Mucosa of descending colon (tissue), 3 donors: ENCODE data around the gene TNPO3. TPM values are rescaled to one million over a fixed set of nuclear protein-coding genes. Genes with fewer than 3 reads are reported as not detected.

Experiments used
- ATAC-seq: fragments of 200-7000 bp; cut with Tn5 transposase; one replicate; pipeline ENCODE4 v1.9.1; 2020; ENCODE audit warnings: mild to moderate bottlenecking, moderate library complexity
- DNase-seq, 3 donors: peaks; one replicate each; pipeline ENCODE4 v3.0.0-alpha.2; 2020
- H3K36me3 ChIP-seq: fragments of 200-600 bp; one replicate; pipeline ENCODE4 v1.8.0; 2021; ENCODE audit warnings: low read depth, mild to moderate bottlenecking
- H3K4me1 ChIP-seq: fragments of 200-600 bp; one replicate; pipeline ENCODE4 v1.8.0; 2021; ENCODE audit warnings: low read depth, mild to moderate bottlenecking
- H3K4me3 ChIP-seq: fragments of 200-600 bp; one replicate; pipeline ENCODE4 v1.8.0; 2021; ENCODE audit warnings: mild to moderate bottlenecking
- H3K9me3 ChIP-seq: fragments of 200-600 bp; one replicate; pipeline ENCODE4 v1.8.0; 2021; ENCODE audit warnings: mild to moderate bottlenecking
- intact Hi-C, 2 donors: fragments of 100-400 bp; cut with DNase I in 1 of 2; cut with micrococcal nuclease in 1 of 2; formaldehyde crosslinking; loops; one replicate each; pipeline versions ENCODE4 v1.11.0 to v1.11.1; 2022; cut with DNase I, micrococcal nuclease
- long read RNA-seq, 2 donors: library from polyadenylated mRNA; unstranded; transcript quantifications; one replicate each; pipeline ENCODE4 v2.0.0, GENCODE V29; 2019 to 2021
- total RNA-seq, 3 donors: library from RNA; stranded (reverse); fragmentation: NEBNext Ultra II Directional in 2 of 3; extraction: Animal tissue kit (Norgen Biotek cat#: 25700) in 2 of 3; gene quantifications; one replicate each; pipeline versions ENCODE4 v1.2.1 to v1.2.4, GENCODE V29; 2021 to 2023
- TF ChIP-seq, protein P1 (sequence below): fragments of 200-600 bp; IDR thresholded peaks from one replicate; pipeline ENCODE4 v1.8.0; 2022; ENCODE audit warnings: antibody characterized with exemption, mild to moderate bottlenecking
- donor health status: DM: no; HTN: no; CAD: no; lungs with moderate emphysema.
- donor health status: DM: no; HTN: no; CAD: no.
- donor health status: DM: no; HTN: yes; CAD: no.

The TNPO3 gene
- total RNA-seq: 10 to 100 TPM; 36.0 to 43.6 (median 38.7) TPM
- long read RNA-seq, donor 1, full-length matches to known transcripts: 21 of 32 reads
- long read RNA-seq, donor 1, partial matches to known transcripts: 4 of 32 reads
- long read RNA-seq, donor 1, other reads (novel, unspliced or antisense): 7 of 32 reads
- long read RNA-seq, donor 2, full-length matches to known transcripts: 4 of 8 reads
- long read RNA-seq, donor 2, partial matches to known transcripts: 2 of 8 reads
- long read RNA-seq, donor 2, other reads (novel, unspliced or antisense): 2 of 8 reads

DNA sequence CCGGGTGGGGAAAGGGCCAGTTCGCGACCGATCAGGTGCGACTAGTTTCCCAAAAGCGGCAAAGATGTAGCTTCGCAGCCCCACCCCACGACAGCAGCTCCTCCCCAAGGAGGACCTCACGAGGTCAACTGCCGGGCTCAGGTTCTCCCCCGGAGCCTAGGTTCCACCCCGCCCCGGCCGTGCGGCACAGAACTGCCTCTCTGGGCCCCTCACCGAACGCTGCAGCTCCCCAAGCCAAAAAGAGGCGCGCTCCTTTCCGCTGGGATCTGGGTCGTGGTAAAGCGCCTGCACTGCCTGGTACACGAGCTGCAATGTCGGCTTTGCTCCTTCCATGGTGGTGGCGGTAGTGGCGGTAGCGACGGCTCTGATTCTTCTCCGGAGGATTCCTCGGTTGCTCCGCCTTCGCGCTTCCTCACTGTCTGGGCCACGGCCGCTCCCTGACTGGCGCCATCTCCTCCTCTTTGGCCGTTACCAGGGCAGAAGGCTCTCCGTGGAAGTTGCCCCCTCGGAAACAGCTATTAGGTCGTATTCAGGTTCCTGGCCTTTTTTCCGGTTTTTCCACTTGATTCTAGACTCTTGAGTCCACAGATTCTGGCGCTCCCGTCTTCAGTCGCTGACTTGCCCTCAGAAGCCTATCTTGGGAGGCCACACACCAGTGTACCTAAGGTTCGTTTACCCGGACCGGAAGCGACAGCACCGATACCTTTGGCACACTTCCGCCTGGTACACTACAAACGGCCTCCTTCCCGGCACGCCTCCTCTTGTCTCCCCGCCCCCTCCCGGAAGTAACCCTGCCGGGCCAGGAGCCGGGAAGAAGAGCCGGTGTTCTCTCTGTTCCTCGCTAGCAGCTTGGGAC, at the start of gene TNPO3:
Gene TNPO3 (minus strand): TSS at position 674 of the 856 bp plus-strand sequence. CDS start 341 bp downstream, at position 333.
- H3K4me3 ChIP-seq: peak within 1 kb of the TSS; percentile 67
- H3K36me3 ChIP-seq: no peaks in the 10 kb centered on the region
- no peaks in the 10 kb centered on the region for H3K9me3 ChIP-seq
- intact Hi-C loops: no loop called here
- peaks cover 14% of the 10 kb centered on the region for H3K4me1 ChIP-seq
- DNase-seq (peak; percentile 96 to 97 (median 97)), ATAC-seq (peak; percentile 97)
- TF ChIP-seq, protein P1, sequence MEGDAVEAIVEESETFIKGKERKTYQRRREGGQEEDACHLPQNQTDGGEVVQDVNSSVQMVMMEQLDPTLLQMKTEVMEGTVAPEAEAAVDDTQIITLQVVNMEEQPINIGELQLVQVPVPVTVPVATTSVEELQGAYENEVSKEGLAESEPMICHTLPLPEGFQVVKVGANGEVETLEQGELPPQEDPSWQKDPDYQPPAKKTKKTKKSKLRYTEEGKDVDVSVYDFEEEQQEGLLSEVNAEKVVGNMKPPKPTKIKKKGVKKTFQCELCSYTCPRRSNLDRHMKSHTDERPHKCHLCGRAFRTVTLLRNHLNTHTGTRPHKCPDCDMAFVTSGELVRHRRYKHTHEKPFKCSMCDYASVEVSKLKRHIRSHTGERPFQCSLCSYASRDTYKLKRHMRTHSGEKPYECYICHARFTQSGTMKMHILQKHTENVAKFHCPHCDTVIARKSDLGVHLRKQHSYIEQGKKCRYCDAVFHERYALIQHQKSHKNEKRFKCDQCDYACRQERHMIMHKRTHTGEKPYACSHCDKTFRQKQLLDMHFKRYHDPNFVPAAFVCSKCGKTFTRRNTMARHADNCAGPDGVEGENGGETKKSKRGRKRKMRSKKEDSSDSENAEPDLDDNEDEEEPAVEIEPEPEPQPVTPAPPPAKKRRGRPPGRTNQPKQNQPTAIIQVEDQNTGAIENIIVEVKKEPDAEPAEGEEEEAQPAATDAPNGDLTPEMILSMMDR: no peak

DNA sequence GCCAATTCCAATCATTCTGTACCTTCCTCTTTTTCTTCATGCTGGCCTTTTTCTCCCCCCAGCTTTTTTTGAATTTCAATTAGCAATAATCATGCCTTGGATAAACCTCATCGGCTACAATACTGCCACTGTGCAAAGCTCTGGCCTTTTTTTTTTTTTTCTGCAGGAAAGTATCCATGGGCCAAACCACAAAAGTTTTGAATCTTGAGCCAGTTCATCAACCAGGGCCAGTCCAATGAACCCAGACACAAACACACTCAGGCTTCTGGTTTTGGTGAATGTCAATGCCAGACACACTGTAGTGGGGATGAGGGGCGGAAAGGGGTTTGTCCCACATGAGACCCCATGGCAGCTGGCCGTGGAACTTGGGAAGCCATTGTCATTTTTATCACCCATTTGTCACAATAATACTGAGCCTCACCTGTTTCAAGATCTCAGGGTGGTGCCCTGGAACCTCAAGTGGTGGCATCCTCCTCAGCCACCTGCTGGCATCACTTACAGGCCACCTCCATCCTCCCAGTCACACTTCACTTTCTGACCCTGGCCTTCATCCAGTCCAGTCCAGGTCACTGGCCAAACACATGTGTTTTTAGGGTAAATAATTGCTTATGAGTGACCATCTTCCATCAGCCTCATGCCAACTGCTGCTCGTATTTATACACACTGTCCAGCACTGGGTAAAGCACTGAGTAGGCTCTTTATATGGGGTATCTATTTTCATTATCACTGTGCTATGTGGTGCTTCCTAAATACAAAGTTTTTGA, 48.8 kb upstream of the TNPO3 start:
- Histone ChIP-seq H3K4me1 (peaks cover 14% of the 10 kb centered on the region), H3K36me3 (no peaks in the 10 kb centered on the region), H3K4me3 (no peak overlapping the region), H3K9me3 (no peaks in the 10 kb centered on the region)
- TF ChIP-seq, protein P1: no peak
- intact Hi-C loops: no loop called here
- no peak for DNase-seq
- ATAC-seq: no peak

DNA sequence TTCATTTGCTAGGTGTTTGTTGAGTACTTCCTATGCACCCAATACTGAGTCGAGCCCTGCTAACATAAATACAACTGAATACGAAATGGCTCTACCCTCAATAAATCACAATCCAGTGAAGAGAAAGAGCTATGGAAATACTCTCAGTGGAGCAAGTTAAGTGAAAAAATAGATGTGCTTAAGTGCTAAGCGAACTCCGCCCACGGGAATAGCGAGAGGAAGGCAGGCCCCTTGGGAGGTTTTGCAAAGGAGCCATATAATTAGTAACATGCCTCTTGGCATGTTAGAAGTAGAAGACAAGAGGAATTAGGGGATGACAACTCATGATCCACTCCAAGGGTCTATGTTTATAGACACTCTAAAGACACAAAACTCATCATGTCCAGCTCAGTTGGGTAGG, 46.8 kb upstream of the TNPO3 start:
- no peak overlapping the region for H3K4me3 ChIP-seq
- TF ChIP-seq, protein P1: no peak
- DNase-seq (no peak), ATAC-seq (no peak)
- no peaks in the 10 kb centered on the region for H3K36me3 ChIP-seq
- no peaks in the 10 kb centered on the region for H3K9me3 ChIP-seq
- peaks cover 14% of the 10 kb centered on the region for H3K4me1 ChIP-seq
- intact Hi-C loops: no loop called here

DNA sequence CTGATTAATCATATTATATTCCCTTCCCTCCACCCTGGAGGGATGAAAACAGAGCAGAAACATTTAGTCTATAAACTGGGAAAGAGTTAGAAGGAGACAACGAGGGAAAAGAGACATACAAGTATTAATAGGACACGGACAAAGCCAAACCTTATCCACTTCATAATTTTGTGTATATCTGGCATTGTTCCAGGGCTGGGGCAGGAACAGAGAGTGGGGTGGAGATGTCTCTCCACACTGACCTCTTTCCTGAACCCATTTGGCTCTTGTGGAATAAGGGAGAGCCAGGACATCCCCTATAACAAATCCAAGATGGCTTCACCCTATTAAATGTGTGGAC, 45.9 kb upstream of the TNPO3 start:
- ATAC-seq (no peak), DNase-seq (no peak)
- H3K4me1 ChIP-seq: peaks cover 14% of the 10 kb centered on the region
- H3K9me3 ChIP-seq: no peaks in the 10 kb centered on the region
- no peak overlapping the region for H3K4me3 ChIP-seq
- TF ChIP-seq, protein P1: no peak
- intact Hi-C loops: no loop called here
- H3K36me3 ChIP-seq: no peaks in the 10 kb centered on the region

- intact Hi-C loops: loop anchor here in 1 of 2 donors (10.0 kb wide), 1 partner anchor 194 kb away; no protein-coding TSS in a partner anchor
- H3K4me1 ChIP-seq: peaks cover 14% of the 10 kb centered on the region
- H3K4me3 ChIP-seq: no peak overlapping the region
- peak in 1 of 3 donors; percentile 55 for DNase-seq
- ATAC-seq: peak; percentile 61
- no peaks in the 10 kb centered on the region for H3K36me3 ChIP-seq
- H3K9me3 ChIP-seq: no peaks in the 10 kb centered on the region
- TF ChIP-seq, protein P1: no peak
Measured at GRCh38 chr7:129098409-129099084, 43.6 kb upstream of the TNPO3 start.
